GM23338 (cell line): ENCODE results near the gene ASPSCR1.

ENCODE experiments used
- CTCF ChIP-seq, 2 experiments: fragments of 200-600 bp in 1 of 2; sonication (generic) in 1 of 2; conservative IDR thresholded peaks; 2 replicates each; pipeline versions ENCODE4 v1.5.1 to v1.6.1; 2016 to 2017; ENCODE audit warnings: antibody characterized with exemption in 2 of 2, low read depth in 2 of 2, mild to moderate bottlenecking in 2 of 2, moderate library complexity in 1 of 2
- EZH2 ChIP-seq: fragments of 200-600 bp; sonication (generic); IDR thresholded peaks from one replicate; pipeline ENCODE4 v1.8.0; 2017; ENCODE audit warnings: antibody characterized with exemption, mild to moderate bottlenecking, low read depth; ENCODE audit not compliant: unreplicated experiment
- EZH2phosphoT487 ChIP-seq: fragments of 200-600 bp; sonication (generic); IDR thresholded peaks from one replicate; pipeline ENCODE4 v1.8.1; 2018; ENCODE audit warnings: antibody characterized with exemption; ENCODE audit not compliant: unreplicated experiment
- NANOG ChIP-seq: IDR thresholded peaks from 2 replicates; pipeline ENCODE4 v1.6.1; 2016; ENCODE audit warnings: antibody characterized with exemption, borderline replicate concordance
- POLR2AphosphoS5 ChIP-seq: IDR thresholded peaks from 2 replicates; pipeline ENCODE4 v1.6.1; 2016; ENCODE audit warnings: antibody characterized with exemption, low read depth
- REST ChIP-seq: IDR thresholded peaks from one replicate; pipeline ENCODE4 v1.6.1; 2018; ENCODE audit warnings: antibody characterized with exemption; ENCODE audit not compliant: unreplicated experiment
- TF ChIP-seq, protein P1 (sequence below): IDR thresholded peaks from 2 replicates; pipeline ENCODE4 v1.6.1; 2016; ENCODE audit warnings: antibody characterized with exemption

- TF ChIP-seq CTCF (conservative IDR thresholded peaks at IDR 0.05; ENCODE audit: low read depth in 2 of 2) (no peak), POLR2AphosphoS5 (no peak), EZH2 (no peak), EZH2phosphoT487 (no peak), REST (no peak), NANOG (no peak)
- TF ChIP-seq, protein P1, sequence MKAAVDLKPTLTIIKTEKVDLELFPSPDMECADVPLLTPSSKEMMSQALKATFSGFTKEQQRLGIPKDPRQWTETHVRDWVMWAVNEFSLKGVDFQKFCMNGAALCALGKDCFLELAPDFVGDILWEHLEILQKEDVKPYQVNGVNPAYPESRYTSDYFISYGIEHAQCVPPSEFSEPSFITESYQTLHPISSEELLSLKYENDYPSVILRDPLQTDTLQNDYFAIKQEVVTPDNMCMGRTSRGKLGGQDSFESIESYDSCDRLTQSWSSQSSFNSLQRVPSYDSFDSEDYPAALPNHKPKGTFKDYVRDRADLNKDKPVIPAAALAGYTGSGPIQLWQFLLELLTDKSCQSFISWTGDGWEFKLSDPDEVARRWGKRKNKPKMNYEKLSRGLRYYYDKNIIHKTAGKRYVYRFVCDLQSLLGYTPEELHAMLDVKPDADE = no peak
These were observed 58.7 kb downstream of the ASPSCR1 start for GRCh38 chr17:82035956-82036633.
